WERI-Rb-1 (cell line): Measurements from ENCODE around the gene CRHBP.

Experiments used
- DNase-seq: peaks from one replicate; pipeline ENCODE4 v3.0.0-alpha.2; 2020
- H3K27ac ChIP-seq: fragments of 250-450 bp; sonication (Bioruptor Pico); 2 replicates; pipeline ENCODE4 v1.5.1; 2020; ENCODE audit warnings: mild to moderate bottlenecking, moderate library complexity
- H3K27me3 ChIP-seq: fragments of 250-450 bp; sonication (Bioruptor Pico); 2 replicates; pipeline ENCODE4 v1.5.1; 2021; ENCODE audit warnings: mild to moderate bottlenecking, low read depth, moderate library complexity; ENCODE audit not compliant: insufficient read depth, severe bottlenecking
- H3K36me3 ChIP-seq: fragments of 250-450 bp; sonication (Bioruptor Pico); 2 replicates; pipeline ENCODE4 v1.5.1; 2020; ENCODE audit warnings: mild to moderate bottlenecking, moderate library complexity
- H3K4me3 ChIP-seq: 2 replicates; pipeline ENCODE4 v1.5.1; 2011; ENCODE audit warnings: low read depth, mild to moderate bottlenecking, control low read depth, low read length
- H3K9me3 ChIP-seq: fragments of 250-450 bp; sonication (Bioruptor Pico); 2 replicates; pipeline ENCODE4 v1.5.1; 2021; ENCODE audit warnings: mild to moderate bottlenecking, moderate library complexity; ENCODE audit not compliant: severe bottlenecking
- TF ChIP-seq, protein P1 (sequence below): IDR thresholded peaks from 2 replicates; pipeline ENCODE4 v1.5.1; 2011; ENCODE audit warnings: low read depth, mild to moderate bottlenecking, control low read depth, inconsistent platforms, low read length

The CRHBP gene

DNA sequence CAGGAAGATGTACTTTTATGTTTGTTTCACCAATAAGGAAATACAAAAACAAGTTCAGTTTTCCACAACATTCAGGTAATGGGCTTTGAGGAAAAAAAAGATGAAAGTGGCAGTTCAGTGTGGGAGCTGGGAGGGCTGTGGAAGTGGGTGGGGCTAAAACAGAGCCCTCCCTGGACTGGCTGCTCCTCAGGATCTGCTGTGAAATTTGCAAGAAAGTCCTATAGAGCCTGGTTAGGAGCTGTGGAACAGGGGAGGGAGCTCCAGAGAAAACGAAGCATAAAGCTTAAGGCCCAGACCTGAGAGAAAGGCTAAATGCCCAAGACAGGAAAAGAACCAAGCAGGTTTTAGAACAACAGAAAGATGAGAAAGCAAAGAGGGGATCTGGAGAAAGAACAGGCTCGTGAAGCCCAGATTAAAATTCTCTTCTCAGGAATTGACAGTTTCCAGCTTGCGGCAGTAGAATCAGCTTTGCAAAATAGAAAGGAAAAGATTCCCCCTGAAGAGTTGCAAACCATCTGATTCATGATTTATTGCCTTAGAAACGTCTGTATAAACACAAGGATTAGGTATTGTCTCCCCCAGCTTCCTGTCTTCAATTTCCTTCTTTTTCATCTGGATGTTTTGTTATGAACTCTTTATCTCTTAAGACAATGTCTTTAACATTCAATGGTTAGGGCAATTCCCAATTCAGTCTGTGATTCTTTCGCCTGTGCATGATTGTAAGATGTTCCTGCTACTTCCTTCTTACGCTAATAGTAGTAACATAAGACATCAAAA lies 26.3 kb upstream of the CRHBP start:
- Histone ChIP-seq H3K4me3 (no peak overlapping the region), H3K27me3 (no peaks in the 10 kb centered on the region), H3K27ac (no peak overlapping the region), H3K36me3 (no peaks in the 10 kb centered on the region), H3K9me3 (no peaks in the 10 kb centered on the region)
- no peak for DNase-seq
- TF ChIP-seq, protein P1, sequence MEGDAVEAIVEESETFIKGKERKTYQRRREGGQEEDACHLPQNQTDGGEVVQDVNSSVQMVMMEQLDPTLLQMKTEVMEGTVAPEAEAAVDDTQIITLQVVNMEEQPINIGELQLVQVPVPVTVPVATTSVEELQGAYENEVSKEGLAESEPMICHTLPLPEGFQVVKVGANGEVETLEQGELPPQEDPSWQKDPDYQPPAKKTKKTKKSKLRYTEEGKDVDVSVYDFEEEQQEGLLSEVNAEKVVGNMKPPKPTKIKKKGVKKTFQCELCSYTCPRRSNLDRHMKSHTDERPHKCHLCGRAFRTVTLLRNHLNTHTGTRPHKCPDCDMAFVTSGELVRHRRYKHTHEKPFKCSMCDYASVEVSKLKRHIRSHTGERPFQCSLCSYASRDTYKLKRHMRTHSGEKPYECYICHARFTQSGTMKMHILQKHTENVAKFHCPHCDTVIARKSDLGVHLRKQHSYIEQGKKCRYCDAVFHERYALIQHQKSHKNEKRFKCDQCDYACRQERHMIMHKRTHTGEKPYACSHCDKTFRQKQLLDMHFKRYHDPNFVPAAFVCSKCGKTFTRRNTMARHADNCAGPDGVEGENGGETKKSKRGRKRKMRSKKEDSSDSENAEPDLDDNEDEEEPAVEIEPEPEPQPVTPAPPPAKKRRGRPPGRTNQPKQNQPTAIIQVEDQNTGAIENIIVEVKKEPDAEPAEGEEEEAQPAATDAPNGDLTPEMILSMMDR = no peak

DNA sequence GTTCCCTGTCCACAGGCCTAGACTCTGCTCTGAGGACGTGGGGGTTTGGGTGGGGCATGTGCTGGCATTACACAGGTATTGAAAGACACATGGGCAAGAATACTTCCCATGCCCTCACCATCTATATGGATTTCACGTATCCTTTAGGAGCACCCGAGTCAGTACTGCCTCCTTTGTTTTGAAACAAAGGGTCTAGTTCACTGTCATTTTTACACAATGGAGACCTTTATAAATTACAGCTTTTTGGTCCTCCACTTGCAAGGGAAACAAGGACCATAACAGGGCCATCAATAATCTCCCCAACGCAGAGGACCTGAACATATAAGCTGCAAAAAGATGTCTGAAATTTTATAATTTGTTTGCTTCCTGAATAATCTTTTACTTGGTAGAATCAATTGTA lies 24.9 kb upstream of the CRHBP start:
- no peak overlapping the region for H3K27ac ChIP-seq
- H3K27me3 ChIP-seq = no peaks in the 10 kb centered on the region
- no peak overlapping the region for H3K4me3 ChIP-seq
- TF ChIP-seq, protein P1 = no peak
- no peak for DNase-seq
- H3K36me3 ChIP-seq = no peaks in the 10 kb centered on the region
- no peaks in the 10 kb centered on the region for H3K9me3 ChIP-seq

DNA sequence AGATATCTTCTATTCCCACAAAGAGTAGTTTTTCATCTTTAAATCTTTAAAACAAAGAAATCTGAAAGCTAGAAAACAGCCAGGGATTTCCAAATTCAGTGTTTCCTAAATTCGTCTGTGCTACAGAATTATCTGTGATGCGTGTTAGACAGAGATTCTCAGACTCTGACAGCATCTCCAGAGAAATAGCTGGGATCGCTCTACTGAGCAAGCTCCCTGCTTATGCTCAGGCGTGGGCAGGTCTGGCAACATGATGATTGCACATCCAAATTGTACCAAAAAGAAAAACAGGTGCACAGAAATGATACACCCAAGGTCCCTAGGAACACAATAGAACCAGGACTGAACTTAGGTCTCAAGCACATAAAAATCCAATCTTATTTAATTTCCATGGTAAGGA lies 22.8 kb upstream of the CRHBP start:
- Histone ChIP-seq H3K9me3 (no peaks in the 10 kb centered on the region), H3K4me3 (no peak overlapping the region), H3K27ac (no peak overlapping the region), H3K36me3 (no peaks in the 10 kb centered on the region), H3K27me3 (no peaks in the 10 kb centered on the region)
- DNase-seq = no peak
- TF ChIP-seq, protein P1 = no peak

DNA sequence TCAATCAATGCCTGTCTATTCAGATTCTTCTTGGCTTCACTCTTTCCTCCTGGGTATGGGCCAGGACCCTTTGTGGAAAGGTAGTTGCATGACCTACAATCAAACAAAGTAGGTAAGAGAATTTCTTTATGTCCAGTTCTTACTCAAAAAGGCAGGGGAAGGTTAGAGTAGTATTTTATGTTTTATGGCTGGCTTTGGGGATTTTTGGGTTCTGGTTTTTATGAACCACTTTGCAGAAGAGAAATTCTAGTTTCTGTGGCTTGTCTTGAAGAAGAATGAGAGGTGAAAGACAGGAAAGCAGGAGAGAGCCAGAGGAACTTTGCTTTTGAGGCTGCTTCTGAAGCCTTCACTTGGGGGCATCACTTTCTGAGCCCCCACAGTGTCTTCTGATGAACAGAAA lies 14.7 kb upstream of the CRHBP start:
- Histone ChIP-seq H3K4me3 (no peak overlapping the region), H3K9me3 (no peaks in the 10 kb centered on the region), H3K27me3 (no peaks in the 10 kb centered on the region), H3K27ac (no peak overlapping the region), H3K36me3 (no peaks in the 10 kb centered on the region)
- TF ChIP-seq, protein P1 = no peak
- no peak for DNase-seq

DNA sequence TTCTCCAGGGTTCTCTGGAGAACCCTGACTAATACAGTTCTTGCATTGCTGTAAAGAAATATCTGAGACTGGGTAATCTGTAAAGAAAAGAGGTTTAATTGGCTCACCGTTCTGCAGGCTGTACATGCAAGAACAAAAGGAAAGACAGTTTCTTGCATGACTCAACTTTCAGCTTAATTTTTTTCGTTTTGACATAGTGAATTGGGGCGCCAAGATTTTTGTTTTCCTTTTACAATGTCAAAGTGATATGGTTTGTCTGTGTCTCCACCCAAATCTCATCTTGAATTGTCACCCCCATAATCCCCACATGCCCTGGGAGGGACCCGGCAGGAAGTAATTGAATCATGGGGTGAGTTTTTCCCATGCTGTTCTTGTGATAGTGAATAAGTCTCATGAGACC lies 11.8 kb upstream of the CRHBP start:
- no peaks in the 10 kb centered on the region for H3K27me3 ChIP-seq
- TF ChIP-seq, protein P1 = no peak
- no peaks in the 10 kb centered on the region for H3K9me3 ChIP-seq
- H3K36me3 ChIP-seq = no peaks in the 10 kb centered on the region
- H3K4me3 ChIP-seq = no peak overlapping the region
- no peak for DNase-seq
- no peak overlapping the region for H3K27ac ChIP-seq

DNA sequence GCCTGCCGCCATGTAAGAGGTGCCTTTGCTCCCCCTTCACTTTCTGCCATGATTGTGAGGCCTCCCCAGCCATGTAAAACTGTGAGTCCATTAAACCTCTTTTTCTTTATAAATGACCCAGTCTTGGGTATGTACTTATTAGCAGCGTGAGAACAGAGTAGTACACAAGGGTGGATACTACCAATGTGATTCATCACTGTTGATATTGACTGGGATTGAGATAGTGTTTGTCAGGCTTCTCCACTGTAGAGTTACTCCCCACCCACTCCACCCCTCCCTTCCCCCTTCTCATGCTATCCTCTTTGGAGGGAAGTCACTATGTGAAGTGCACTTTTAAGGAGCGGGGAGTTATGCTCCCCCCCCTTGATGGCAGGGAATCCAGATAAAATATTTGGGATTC lies 11.4 kb upstream of the CRHBP start:
- Histone ChIP-seq H3K27ac (no peak overlapping the region), H3K36me3 (no peaks in the 10 kb centered on the region), H3K4me3 (no peak overlapping the region), H3K27me3 (no peaks in the 10 kb centered on the region), H3K9me3 (no peaks in the 10 kb centered on the region)
- TF ChIP-seq, protein P1 = no peak
- no peak for DNase-seq
